ENCODE results near the gene MYH4.

Gene MYH4

DNA sequence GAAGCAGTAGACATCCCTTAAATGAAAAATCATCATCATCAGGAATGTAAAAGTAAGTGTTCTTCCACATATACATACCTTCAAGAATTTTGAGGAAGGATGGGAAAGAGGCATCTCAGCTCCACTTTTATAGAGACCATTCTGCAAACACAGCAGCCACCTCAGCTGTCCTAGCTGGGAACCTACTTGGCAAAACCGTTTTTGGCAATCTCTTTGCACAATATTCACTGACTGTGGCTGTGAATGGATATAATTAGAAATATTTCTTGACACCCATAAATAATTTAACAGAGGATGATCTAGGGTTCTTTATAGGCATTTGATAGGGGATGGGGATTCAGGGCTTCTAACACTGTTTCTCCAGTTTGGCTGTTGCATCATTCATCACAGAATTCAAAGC lies at the start of gene MYH4:
Gene MYH4, minus strand, starts transcription at position 101 of the 400 bp plus-strand sequence. CDS start 2,814 bp downstream, outside the sequence.
- Mint-ChIP-seq H3K36me3 (ENCODE audit: low read depth) (no peaks in the 10 kb centered on the region), H3K4me1 (ENCODE audit: low read depth) (no peaks in the 10 kb centered on the region), H3K4me3 (no peak within 1 kb of the TSS), H3K27ac (no peak within 1 kb of the TSS), H3K27me3 (ENCODE audit: low read depth) (no peaks in the 10 kb centered on the region), H3K9me3 (peaks cover 3% of the 10 kb centered on the region)

DNA sequence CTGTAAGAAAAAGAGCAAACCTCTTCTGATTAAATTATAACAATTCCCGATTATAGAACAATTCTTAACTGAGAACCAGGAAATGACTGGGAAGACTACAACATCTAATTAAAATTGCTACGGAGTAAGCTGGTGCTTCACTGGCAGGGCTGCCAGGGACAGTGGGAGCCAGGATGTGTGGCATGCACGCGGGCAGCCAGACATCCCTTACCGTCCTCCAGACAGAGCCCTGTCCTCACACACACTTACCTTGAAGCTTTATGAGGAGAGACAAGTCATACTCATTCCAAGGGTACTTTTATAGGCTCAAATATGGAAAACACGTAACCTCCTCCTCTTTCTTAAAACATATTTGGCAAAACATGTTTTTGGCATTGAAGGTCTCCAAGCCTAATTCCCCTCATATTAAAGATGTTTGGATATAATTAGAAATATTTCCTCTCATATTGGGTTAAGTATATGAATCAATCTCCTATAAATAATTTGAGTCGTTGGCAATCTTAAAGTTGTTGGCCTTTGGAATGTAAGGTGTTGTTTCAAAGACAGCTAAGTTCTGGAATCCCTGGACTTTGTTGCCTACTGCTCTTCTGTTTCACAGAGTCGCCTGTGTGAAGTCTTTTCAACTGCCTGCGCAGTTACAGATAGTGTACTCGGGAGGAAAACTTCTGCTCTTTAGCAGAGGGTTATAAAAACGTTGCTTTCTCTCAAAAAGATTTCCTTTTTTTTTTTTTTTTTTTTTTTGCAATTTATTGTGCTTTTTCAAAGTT lies 49.1 kb upstream of the MYH4 start, which contains the start of gene MYH1:
Gene MYH1, minus strand, starts transcription at position 272 of the 767 bp plus-strand sequence. CDS start 1,900 bp downstream, outside the sequence.
- Mint-ChIP-seq H3K36me3 (ENCODE audit: low read depth) (no peaks in the 10 kb centered on the region), H3K4me3 (no peak within 1 kb of the TSS), H3K4me1 (ENCODE audit: low read depth) (no peaks in the 10 kb centered on the region), H3K27ac (no peak within 1 kb of the TSS), H3K9me3 (no peaks in the 10 kb centered on the region), H3K27me3 (ENCODE audit: low read depth) (no peaks in the 10 kb centered on the region)

DNA sequence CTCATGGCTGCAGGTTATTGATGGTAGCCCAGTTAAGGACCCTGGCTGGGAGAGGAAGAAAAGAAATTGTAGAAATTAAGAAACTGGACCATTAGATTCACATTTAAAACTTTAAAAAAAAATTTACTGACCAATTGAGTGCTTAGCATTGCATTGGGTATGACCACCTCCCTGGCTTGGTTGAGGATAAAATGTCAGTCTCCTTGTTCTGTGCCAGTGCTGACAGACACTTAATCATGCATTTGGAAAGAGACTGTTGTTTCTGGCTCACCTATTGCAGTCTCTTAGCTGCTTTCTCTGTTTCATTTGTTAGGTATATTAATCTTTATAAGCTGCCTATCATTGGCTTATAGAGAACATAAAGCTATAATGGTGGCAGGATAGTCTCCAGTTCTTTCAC lies 47.3 kb upstream of the MYH4 start:
- no peak overlapping the region for H3K27ac Mint-ChIP-seq
- no peaks in the 10 kb centered on the region for H3K36me3 Mint-ChIP-seq (ENCODE audit: low read depth)
- H3K27me3 Mint-ChIP-seq (ENCODE audit: low read depth) = no peaks in the 10 kb centered on the region
- H3K9me3 Mint-ChIP-seq = no peaks in the 10 kb centered on the region
- no peak overlapping the region for H3K4me3 Mint-ChIP-seq
- no peaks in the 10 kb centered on the region for H3K4me1 Mint-ChIP-seq (ENCODE audit: low read depth)

DNA sequence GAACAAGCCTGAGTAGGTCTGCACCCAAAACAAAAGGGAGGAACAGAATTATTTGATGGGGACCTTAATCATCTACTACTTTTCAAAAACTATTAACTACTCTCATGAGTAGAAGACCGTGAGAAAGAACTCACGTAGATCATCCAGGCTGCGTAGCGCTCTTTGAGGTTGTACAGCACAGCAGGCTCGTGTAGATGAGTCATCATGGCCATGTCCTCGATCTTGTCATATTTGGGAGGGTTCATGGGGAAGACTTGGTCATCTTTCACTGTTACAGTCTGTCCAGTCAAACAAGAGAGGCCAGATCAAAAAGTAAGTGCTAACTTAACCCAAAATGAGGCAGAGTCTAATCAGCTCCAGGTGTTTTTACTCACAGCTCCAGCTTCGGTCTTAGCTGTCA lies 46.7 kb upstream of the MYH4 start:
- H3K27me3 Mint-ChIP-seq (ENCODE audit: low read depth) = no peaks in the 10 kb centered on the region
- no peaks in the 10 kb centered on the region for H3K36me3 Mint-ChIP-seq (ENCODE audit: low read depth)
- H3K4me3 Mint-ChIP-seq = no peak overlapping the region
- no peaks in the 10 kb centered on the region for H3K9me3 Mint-ChIP-seq
- H3K27ac Mint-ChIP-seq = no peak overlapping the region
- H3K4me1 Mint-ChIP-seq (ENCODE audit: low read depth) = no peaks in the 10 kb centered on the region

DNA sequence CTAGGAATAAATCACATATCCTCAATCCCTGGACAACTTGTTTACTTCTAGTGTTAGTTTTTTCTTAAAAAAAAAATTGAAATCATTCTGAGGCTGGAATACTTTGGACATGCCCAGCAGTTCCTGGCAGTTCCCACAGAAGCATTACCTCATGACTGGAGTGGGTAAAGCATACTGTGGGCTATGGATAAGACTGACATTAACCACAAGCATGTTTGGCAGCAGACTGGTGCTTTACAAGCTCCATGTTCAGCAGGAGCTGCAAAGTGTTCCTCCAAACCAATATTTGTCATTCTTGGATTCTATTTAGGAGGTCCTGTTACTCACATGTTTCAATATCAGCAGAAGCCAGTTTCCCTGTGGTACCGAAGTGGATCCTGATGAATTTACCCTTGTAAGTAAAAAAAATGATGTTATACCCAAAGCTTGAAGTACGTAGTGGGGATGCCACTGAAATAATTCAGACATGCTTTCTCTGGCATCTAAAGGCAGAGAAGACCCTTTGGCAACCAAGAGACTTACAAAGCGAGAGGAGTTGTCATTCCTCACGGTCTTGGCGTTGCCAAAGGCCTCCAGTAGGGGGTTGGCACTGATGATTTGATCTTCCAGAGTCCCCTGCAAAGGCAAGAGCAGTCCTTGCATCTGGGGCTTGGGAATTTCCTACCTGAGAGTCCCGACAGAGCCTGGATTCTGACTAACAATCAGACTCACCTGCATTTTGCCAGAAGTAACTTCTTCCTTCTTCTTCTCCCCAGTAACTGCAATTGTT lies 44.1 kb upstream of the MYH4 start:
- no peaks in the 10 kb centered on the region for H3K9me3 Mint-ChIP-seq
- no peak overlapping the region for H3K27ac Mint-ChIP-seq
- H3K4me1 Mint-ChIP-seq (ENCODE audit: low read depth) = no peaks in the 10 kb centered on the region
- no peaks in the 10 kb centered on the region for H3K27me3 Mint-ChIP-seq (ENCODE audit: low read depth)
- no peaks in the 10 kb centered on the region for H3K36me3 Mint-ChIP-seq (ENCODE audit: low read depth)
- no peak overlapping the region for H3K4me3 Mint-ChIP-seq

DNA sequence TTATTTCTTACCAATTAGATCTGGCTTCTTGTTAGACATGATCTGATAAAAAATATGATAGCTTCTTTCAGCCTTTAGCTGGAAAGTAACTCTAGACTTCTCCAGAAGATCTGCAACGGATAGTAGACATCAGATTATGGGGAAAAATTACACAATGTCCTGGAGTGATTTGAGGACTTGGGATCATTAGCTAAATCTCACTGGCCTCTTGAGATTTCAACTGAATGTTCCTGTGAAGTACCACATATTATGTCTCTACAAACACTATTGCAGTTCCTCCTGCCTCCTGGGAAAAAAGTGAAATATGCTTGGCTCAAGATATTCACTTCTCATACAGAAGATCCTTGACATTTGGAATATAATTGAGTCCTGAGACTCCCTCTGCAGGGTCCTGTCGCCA lies 43.5 kb upstream of the MYH4 start:
- Mint-ChIP-seq H3K27me3 (ENCODE audit: low read depth) (no peaks in the 10 kb centered on the region), H3K4me3 (no peak overlapping the region), H3K4me1 (ENCODE audit: low read depth) (no peaks in the 10 kb centered on the region), H3K9me3 (no peaks in the 10 kb centered on the region), H3K27ac (no peak overlapping the region), H3K36me3 (ENCODE audit: low read depth) (no peaks in the 10 kb centered on the region)

DNA sequence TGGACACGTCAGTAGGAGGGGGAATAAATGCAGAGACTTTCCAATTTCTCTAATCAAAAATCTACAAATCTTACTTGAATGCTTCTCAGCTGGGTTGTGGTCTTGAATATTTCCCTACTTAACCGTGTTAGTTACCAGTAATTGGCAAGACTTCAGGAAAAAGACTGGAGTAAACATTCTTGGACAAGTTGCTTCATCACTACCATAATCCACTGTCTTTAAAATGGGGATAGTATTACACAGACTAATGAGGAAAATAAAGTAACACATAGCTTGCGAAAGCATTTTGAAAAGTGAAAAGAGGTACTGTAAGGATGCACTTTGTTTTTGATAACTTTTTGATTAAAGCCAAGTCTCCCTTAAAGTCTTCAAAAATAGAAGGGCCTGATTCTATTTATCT lies 30.6 kb upstream of the MYH4 start:
- no peaks in the 10 kb centered on the region for H3K36me3 Mint-ChIP-seq (ENCODE audit: low read depth)
- no peaks in the 10 kb centered on the region for H3K27me3 Mint-ChIP-seq (ENCODE audit: low read depth)
- H3K4me3 Mint-ChIP-seq = no peak overlapping the region
- H3K27ac Mint-ChIP-seq = no peak overlapping the region
- H3K4me1 Mint-ChIP-seq (ENCODE audit: low read depth) = no peaks in the 10 kb centered on the region
- H3K9me3 Mint-ChIP-seq = no peaks in the 10 kb centered on the region

DNA sequence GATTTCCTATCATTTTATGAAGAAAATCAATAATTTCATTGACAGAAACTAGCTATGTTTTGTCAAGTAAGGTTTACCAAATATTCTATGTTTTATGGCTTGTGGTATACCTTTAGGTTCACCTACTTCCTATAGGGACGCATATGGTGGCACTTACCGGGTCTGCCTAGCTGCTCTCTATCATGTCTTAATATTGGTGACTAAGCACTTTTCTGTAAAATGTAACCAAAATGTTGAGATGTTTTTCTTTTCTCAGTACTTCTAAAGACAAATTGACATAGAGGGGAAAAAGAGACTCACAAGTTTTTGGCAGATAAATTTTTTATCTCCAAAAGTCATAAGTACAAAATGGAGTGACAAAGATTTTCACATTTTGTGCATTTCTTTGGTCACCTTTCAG lies 22.6 kb upstream of the MYH4 start:
- H3K4me1 Mint-ChIP-seq (ENCODE audit: low read depth) = no peaks in the 10 kb centered on the region

DNA sequence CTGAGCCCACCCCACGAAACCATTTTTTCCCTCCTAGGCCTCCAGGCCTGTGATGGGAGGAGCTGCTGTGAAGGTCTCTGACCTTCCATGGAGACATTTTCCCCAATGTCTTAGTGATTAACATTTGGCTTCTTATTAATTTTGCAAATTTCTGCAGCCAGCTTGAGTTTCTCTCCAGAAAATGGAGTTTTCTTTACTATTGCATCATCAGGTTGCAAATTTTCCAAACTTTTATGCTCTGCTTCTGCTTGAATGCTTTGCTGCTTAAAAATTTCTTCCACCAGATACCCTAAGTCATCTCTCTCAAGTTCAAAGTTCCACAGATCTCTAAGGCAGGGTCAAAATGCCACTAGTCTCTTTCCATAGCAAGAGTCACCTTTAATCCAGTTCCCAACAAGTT lies 12.9 kb upstream of the MYH4 start:
- H3K4me3 Mint-ChIP-seq = no peak overlapping the region
- no peaks in the 10 kb centered on the region for H3K4me1 Mint-ChIP-seq (ENCODE audit: low read depth)
- H3K27me3 Mint-ChIP-seq (ENCODE audit: low read depth) = no peaks in the 10 kb centered on the region
- peaks cover 27% of the 10 kb centered on the region for H3K9me3 Mint-ChIP-seq
- H3K36me3 Mint-ChIP-seq (ENCODE audit: low read depth) = no peaks in the 10 kb centered on the region
- H3K27ac Mint-ChIP-seq = no peak overlapping the region

More for the DNA sequence above, 22.6 kb upstream of the MYH4 start:
- Mint-ChIP-seq H3K27ac (no peak overlapping the region), H3K4me3 (no peak overlapping the region), H3K9me3 (peaks cover 29% of the 10 kb centered on the region), H3K27me3 (ENCODE audit: low read depth) (no peaks in the 10 kb centered on the region), H3K36me3 (ENCODE audit: low read depth) (no peaks in the 10 kb centered on the region)

DNA sequence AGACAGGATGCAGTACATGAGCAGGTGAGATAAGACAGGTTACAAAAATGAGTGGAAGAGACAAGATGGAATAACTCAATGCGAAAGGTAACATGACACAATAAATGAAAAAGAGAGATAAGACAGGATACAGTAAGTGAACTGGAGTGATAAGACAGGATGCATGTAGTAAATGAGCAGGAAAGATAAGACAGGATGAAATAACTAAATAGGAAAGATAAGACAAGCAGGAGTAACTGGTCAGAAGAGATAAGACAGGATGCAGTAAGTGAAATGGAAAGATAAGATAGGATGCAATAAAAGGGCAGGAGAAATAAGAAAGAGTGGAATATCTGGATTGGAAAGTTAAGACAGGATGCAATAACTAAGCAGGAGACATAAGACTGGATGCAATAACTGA lies 8.3 kb upstream of the MYH4 start:
- no peak overlapping the region for H3K27ac Mint-ChIP-seq
- H3K9me3 Mint-ChIP-seq = no peaks in the 10 kb centered on the region
- no peaks in the 10 kb centered on the region for H3K36me3 Mint-ChIP-seq (ENCODE audit: low read depth)
- H3K27me3 Mint-ChIP-seq (ENCODE audit: low read depth) = no peaks in the 10 kb centered on the region
- H3K4me1 Mint-ChIP-seq (ENCODE audit: low read depth) = no peaks in the 10 kb centered on the region
- no peak overlapping the region for H3K4me3 Mint-ChIP-seq

DNA sequence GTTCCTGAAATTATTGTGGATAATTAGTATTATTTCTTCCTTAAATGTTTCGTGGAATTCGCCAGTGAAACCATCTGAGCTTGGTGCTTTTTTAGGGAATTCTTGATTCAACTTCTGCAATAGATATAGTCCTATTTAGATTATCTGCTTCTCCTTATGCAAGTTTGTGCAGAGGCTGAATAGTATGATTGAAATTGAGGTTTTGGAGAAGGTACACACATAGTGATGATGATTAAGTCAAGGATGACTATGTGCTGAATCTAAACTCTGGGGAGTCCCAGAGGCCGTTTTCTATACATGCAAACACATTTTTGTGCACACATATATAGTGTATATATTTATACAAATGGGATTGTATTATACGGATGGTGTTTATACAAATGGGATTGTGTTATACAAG lies 5.2 kb upstream of the MYH4 start:
- Mint-ChIP-seq H3K4me3 (no peak overlapping the region), H3K9me3 (no peaks in the 10 kb centered on the region), H3K36me3 (ENCODE audit: low read depth) (no peaks in the 10 kb centered on the region), H3K27ac (no peak overlapping the region), H3K4me1 (ENCODE audit: low read depth) (no peaks in the 10 kb centered on the region), H3K27me3 (ENCODE audit: low read depth) (no peaks in the 10 kb centered on the region)

DNA sequence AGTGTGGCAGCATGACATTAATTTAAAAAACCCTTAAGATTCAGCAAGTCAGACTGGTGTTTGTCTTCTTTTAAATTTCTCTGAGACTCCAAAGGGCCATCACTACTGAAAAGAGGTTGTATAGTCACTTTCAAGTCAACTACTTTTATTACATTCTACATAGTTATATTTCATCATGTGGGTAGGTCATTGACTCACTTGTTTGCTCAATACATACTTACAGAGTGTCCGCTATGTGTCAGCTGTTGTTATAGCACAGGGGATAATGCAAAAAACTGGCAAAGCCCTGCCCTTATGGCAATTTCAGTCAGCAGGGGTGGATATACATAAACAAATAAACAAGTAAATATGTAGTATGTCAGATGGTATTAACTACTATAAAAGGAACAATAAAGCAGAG lies 2.5 kb upstream of the MYH4 start:
- Mint-ChIP-seq H3K4me3 (no peak overlapping the region), H3K27me3 (ENCODE audit: low read depth) (no peaks in the 10 kb centered on the region), H3K27ac (no peak overlapping the region), H3K4me1 (ENCODE audit: low read depth) (no peaks in the 10 kb centered on the region), H3K9me3 (no peaks in the 10 kb centered on the region), H3K36me3 (ENCODE audit: low read depth) (no peaks in the 10 kb centered on the region)

DNA sequence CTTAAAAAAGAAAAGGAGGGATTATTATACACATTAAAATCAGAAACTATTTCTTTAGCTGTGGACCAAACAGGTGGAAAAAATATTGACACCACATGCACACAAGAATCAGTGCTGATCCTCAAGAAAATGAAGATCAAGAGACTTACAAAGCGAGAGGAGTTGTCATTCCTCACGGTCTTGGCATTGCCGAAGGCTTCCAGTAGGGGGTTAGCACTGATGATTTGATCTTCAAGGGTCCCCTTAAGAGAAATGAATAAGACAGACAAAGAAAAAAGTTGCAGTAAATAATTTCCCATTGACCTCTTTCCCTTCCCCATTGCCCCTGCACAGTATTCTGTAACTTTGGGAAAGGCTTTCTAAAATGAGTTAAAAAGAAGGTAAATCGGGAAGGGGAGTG lies 6.0 kb downstream of the MYH4 start:
- H3K27me3 Mint-ChIP-seq (ENCODE audit: low read depth) = no peaks in the 10 kb centered on the region
- no peaks in the 10 kb centered on the region for H3K4me1 Mint-ChIP-seq (ENCODE audit: low read depth)
- peaks cover 8% of the 10 kb centered on the region for H3K9me3 Mint-ChIP-seq
- H3K4me3 Mint-ChIP-seq = no peak overlapping the region
- no peak overlapping the region for H3K27ac Mint-ChIP-seq
- no peaks in the 10 kb centered on the region for H3K36me3 Mint-ChIP-seq (ENCODE audit: low read depth)

DNA sequence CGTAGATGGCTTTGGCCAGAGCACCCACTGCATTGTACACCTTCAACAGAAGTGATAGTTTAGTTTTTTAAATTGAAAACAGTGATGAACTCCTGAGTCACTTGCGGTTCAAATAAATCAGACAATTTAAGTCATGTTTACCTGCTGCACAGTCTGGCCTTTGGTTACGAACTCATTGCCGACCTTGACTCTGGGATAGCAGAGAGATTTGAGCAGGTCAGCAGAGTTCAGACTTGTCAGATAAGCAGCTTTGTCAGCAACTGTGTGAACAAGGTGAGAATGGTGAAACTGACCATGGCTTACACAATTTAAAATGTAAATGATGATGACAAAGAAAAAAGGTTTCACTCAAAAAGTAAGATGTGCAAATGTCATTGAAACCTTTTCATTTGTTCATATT lies 9.3 kb downstream of the MYH4 start:
- H3K27ac Mint-ChIP-seq = no peak overlapping the region
- H3K4me3 Mint-ChIP-seq = no peak overlapping the region
- no peaks in the 10 kb centered on the region for H3K4me1 Mint-ChIP-seq (ENCODE audit: low read depth)
- H3K36me3 Mint-ChIP-seq (ENCODE audit: low read depth) = no peaks in the 10 kb centered on the region
- H3K27me3 Mint-ChIP-seq (ENCODE audit: low read depth) = no peaks in the 10 kb centered on the region
- peaks cover 8% of the 10 kb centered on the region for H3K9me3 Mint-ChIP-seq

DNA sequence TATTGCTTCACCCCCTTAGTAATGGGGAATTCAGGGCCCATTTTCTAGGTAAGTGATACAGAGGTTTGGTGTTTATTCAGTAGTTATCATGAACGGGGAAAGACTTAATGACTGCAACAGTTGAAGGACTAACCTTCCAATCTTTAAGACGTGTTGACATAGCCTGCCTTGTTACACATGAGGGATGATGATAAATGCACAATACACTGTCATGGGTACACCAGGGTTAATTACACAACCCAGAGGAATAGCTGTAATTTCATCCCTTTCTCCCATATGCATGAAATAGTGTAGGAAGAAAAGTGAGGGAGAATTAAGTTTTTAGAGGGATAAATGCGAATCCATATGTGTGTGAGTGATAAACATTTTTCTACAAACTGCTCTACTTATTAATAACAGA lies 10.7 kb downstream of the MYH4 start:
- Mint-ChIP-seq H3K27ac (no peak overlapping the region), H3K4me3 (no peak overlapping the region), H3K9me3 (no peaks in the 10 kb centered on the region), H3K36me3 (ENCODE audit: low read depth) (no peaks in the 10 kb centered on the region), H3K27me3 (ENCODE audit: low read depth) (no peaks in the 10 kb centered on the region), H3K4me1 (ENCODE audit: low read depth) (no peaks in the 10 kb centered on the region)

Data from T-helper 1 cell treated with Interleukin-12 subunit alpha and Interleukin-12 subunit beta and Interleukin-4 antibody, amounts not matched to agents 30 μg/mL and 1 μg/mL, for 36 hours (primary cell).